Astrocyte of the cerebellum (primary cell): Measurements from ENCODE around the gene APLP1.

Experiments
- DNase-seq: peaks from one replicate; pipeline ENCODE4 v3.0.0-alpha.2; 2011; ENCODE audit warnings: low read depth
- H3K4me3 ChIP-seq: 2 replicates; pipeline ENCODE4 v1.5.1; 2011; ENCODE audit warnings: mild to moderate bottlenecking, low read depth, low read length, moderate library complexity
- in situ Hi-C: cut with HindIII; loops from 2 replicates; pipeline ENCODE4 v1.10.0; 2017; ENCODE audit warnings: low sequenced_read_pairs
- TF ChIP-seq, protein P1 (sequence below): IDR thresholded peaks from 2 replicates; pipeline ENCODE4 v1.5.1; 2012; ENCODE audit warnings: low read length, low read depth, moderate library complexity, mild to moderate bottlenecking; ENCODE audit errors: missing control alignments

Gene APLP1

DNA sequence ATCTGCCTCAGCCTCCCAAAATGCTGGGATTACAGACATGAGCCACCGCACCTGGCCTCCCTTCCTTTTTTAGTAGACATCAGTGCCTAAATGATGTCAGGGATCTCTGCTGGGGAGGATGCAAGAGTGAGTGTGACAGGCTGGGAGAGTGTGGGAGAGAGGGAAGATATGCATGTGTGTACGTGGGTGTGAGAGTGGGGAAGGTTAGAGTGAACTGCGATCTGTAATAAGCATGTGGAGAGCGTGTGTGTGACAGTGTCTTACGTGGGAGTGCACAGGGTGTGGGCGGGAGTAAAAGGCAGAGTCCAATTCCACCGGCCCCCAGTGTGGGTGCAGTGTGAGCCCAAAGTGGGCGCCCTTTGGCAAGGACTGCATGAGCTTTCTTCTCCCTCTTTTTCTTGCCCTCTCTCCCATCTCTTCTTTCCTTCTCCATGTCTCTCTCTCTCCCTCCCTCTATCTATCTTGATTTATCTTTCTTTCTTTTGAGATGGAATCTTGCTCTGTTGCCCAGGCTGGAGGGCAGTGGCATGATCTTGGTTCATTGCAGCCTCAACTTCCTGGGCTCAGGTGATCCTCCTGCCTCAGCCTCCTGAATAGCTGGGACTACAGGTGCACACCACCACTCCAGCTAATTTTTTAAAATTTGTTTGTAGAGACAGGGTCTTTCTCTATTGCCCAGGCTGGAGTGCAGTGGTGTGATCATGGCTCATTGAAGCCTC is 15.2 kb upstream of the APLP1 start:
- DNase-seq: no peak
- TF ChIP-seq, protein P1, sequence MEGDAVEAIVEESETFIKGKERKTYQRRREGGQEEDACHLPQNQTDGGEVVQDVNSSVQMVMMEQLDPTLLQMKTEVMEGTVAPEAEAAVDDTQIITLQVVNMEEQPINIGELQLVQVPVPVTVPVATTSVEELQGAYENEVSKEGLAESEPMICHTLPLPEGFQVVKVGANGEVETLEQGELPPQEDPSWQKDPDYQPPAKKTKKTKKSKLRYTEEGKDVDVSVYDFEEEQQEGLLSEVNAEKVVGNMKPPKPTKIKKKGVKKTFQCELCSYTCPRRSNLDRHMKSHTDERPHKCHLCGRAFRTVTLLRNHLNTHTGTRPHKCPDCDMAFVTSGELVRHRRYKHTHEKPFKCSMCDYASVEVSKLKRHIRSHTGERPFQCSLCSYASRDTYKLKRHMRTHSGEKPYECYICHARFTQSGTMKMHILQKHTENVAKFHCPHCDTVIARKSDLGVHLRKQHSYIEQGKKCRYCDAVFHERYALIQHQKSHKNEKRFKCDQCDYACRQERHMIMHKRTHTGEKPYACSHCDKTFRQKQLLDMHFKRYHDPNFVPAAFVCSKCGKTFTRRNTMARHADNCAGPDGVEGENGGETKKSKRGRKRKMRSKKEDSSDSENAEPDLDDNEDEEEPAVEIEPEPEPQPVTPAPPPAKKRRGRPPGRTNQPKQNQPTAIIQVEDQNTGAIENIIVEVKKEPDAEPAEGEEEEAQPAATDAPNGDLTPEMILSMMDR: no peak
- no peak overlapping the region for H3K4me3 ChIP-seq
- in situ Hi-C loops: loop anchor here (5.0 kb wide), 1 partner anchor 49 kb away; the partner anchor contains the start of genes HCST and NFKBID

DNA sequence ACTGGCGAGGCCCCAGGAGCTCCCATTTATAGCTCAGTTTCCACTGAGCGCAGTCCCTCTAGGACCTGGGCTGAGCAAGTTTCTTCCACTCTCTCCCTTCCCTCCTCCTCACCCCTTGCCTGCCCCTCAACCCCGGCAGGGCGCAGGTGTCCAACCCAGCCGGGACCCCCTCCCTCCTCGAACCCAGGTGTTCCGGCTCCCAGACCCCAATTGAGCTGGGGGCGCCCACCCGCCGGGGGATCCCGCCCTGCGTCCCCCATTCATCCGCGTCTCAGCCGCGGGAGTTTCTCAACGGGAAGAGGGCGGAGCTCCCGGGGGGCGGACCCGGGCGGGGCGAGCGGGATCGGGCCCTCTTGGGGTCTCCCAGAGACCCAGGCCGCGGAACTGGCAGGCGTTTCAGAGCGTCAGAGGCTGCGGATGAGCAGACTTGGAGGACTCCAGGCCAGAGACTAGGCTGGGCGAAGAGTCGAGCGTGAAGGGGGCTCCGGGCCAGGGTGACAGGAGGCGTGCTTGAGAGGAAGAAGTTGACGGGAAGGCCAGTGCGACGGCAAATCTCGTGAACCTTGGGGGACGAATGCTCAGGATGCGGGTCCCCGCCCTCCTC is 11.7 kb upstream of the APLP1 start, which contains the start of gene KIRREL2:
TSS of gene KIRREL2 (plus strand) at position 366 of the 604 bp plus-strand sequence. CDS start at position 575, 209 bp downstream.
- H3K4me3 ChIP-seq: peak within 1 kb of the TSS; percentile 38
- no peak for DNase-seq
- in situ Hi-C loops: no loop called here
- TF ChIP-seq, protein P1: no peak

DNA sequence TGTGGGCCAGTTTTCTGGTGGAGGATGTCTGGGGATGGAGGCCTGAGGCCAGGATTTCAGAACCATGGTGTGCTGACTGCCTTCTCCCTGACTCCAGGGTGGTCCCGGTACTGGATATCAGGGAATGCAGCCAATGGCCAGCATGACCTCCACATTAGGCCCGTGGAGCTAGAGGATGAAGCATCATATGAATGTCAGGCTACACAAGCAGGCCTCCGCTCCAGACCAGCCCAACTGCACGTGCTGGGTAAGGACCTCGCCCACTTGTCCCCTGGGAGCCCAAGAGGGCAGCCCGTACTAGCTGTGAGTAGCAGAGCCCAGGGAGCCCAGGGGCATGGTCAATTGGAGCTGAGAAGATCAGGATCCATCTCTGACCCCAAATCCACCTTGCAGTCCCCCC is 10.1 kb upstream of the APLP1 start:
- TF ChIP-seq, protein P1: no peak
- no peak for DNase-seq
- no peak overlapping the region for H3K4me3 ChIP-seq
- in situ Hi-C loops: no loop called here

DNA sequence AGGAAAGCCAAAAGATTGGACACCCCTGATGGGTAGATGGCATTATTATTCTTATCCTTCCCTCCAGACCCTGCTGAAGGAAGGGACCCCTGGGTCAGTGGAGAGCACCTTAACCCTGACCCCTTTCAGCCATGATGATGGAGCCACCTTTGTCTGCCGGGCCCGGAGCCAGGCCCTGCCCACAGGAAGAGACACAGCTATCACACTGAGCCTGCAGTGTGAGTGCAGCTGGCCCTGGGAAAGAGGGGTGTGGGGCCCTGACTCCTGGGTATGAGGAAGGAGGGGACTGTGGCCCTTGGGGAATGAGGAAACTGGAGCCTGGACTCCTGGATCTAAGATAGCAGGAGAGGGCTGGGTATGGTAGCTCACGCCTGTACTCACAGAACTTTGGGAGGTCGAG is 9.0 kb upstream of the APLP1 start:
- TF ChIP-seq, protein P1: no peak
- no peak for DNase-seq
- in situ Hi-C loops: no loop called here
- no peak overlapping the region for H3K4me3 ChIP-seq

DNA sequence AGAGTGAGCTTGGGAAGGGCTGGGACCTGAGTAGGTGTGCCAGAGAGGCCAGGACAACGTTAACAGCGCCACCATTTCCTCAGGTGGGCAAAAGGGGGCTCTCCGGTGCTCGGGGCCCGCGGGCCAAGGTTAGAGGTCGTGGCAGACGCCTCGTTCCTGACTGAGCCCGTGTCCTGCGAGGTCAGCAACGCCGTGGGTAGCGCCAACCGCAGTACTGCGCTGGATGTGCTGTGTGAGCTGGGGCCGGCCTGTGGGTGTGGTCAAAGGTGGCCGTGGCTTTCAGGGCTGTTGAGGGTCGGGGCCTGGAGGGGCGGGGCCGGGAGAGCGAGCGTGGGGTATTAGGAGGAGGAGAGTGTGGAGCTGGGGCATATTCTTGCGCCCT is 7.9 kb upstream of the APLP1 start:
- in situ Hi-C loops: no loop called here
- TF ChIP-seq, protein P1: no peak
- no peak for DNase-seq
- no peak overlapping the region for H3K4me3 ChIP-seq

DNA sequence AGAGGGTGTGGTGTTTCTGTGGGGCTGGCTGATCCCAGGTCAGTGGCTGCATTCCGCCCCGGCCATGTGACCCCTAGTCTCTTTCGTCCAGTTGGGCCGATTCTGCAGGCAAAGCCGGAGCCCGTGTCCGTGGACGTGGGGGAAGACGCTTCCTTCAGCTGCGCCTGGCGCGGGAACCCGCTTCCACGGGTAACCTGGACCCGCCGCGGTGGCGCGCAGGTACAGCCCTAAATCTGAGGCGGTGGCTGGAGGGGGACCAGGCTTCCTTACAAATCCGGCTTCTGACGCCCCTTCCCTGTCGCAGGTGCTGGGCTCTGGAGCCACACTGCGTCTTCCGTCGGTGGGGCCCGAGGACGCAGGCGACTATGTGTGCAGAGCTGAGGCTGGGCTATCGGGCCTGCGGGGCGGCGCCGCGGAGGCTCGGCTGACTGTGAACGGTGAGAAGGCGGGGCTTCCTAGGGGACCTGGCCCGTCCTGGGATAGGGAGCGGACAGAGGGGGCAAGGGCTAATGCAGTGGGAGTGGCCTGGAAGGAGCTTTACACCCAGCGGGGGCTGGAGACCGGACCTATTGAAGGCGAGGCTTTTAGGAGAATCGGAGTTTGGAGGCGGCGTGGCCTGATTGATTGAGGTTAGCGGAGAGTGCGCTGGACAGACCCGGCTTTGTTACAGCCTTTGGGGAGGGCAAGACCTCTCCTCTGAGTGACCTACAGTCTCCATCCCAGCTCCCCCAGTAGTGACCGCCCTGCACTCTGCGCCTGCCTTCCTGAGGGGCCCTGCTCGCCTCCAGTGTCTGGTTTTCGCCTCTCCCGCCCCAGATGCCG is 7.3 kb upstream of the APLP1 start:
- no peak for DNase-seq
- TF ChIP-seq, protein P1: no peak
- in situ Hi-C loops: no loop called here
- H3K4me3 ChIP-seq: no peak overlapping the region
